ENCODE measurements around the gene GIMAP1. TPM values are rescaled to one million over a fixed set of nuclear protein-coding genes. Genes with fewer than 3 reads are reported as not detected.
A peak's percentile ranks its signal among the peaks of the same experiment; 100 is the strongest.

The GIMAP1 gene
- total RNA-seq, 2 donors from 2014 or later: 0.99 to 3.9 TPM

- peak within 1 kb of the TSS in 1 of 2 donors; percentile 2 for H3K4me3 ChIP-seq
- 43% methylated on average over 12 to 14 of the region's 14 CpGs for WGBS, 2 donors
- intact Hi-C loops (cut with DNase I): no loop called here
- ATAC-seq: peak; percentile 42
- H3K27me3 ChIP-seq: no peaks in the 10 kb centered on the region
- H3K27ac ChIP-seq: peak within 1 kb of the TSS in 2 of 4 donors; percentile 30 to 31
- no peaks in the 10 kb centered on the region for H3K36me3 ChIP-seq (replicated peaks in 1 of 2; ENCODE audit: insufficient read depth in 1 of 2, low read depth in 2 of 2)
- H3K9me3 ChIP-seq: no peaks in the 10 kb centered on the region
- TF ChIP-seq POLR2A (IDR thresholded peaks at IDR 0.05): peak in 2 of 3 donors; percentile 14 to 46
- TF ChIP-seq CTCF (IDR thresholded peaks at IDR 0.05): no peak
- DNase-seq: no peak
- H3K4me1 ChIP-seq: peaks cover 4% of the 10 kb centered on the region
Observed at GRCh38 chr7:150737265-150738055, 21.0 kb downstream of the GIMAP1 start, which contains the start of gene GIMAP5. TSS of gene GIMAP5 (plus strand) at chr7:150737418. CDS start at chr7:150740885, 3,467 bp downstream.

- intact Hi-C loops (cut with DNase I): no loop called here
- no peaks in the 10 kb centered on the region for H3K9me3 ChIP-seq
- H3K27me3 ChIP-seq: no peaks in the 10 kb centered on the region
- H3K4me1 ChIP-seq: peaks cover 4% of the 10 kb centered on the region
- ATAC-seq: no peak
- peak overlapping the region in 3 of 4 donors; percentile 8 to 38 (median 31) for H3K27ac ChIP-seq
- H3K4me3 ChIP-seq: peak overlapping the region in 1 of 2 donors; percentile 2
- no peaks in the 10 kb centered on the region for H3K36me3 ChIP-seq (replicated peaks in 1 of 2; ENCODE audit: insufficient read depth in 1 of 2, low read depth in 2 of 2)
- no peak for DNase-seq
- TF ChIP-seq POLR2A (IDR thresholded peaks at IDR 0.05) (no peak), CTCF (IDR thresholded peaks at IDR 0.05) (no peak)
- 45 to 69% methylated on average over 5 of the region's 5 CpGs for WGBS, 2 donors
Observed at GRCh38 chr7:150738092-150738491, 21.7 kb downstream of the GIMAP1 start.

GRCh38 chr7:150738591-150739001, 22.2 kb downstream of the GIMAP1 start:
- WGBS, 2 donors: 53 to 62% methylated on average over 5 of the region's 5 CpGs
- TF ChIP-seq CTCF (IDR thresholded peaks at IDR 0.05): no peak
- peak in 1 of 3 donors; percentile 24 for TF ChIP-seq POLR2A (IDR thresholded peaks at IDR 0.05)
- no peaks in the 10 kb centered on the region for H3K9me3 ChIP-seq
- ATAC-seq (peak; percentile 11), DNase-seq (no peak)
- intact Hi-C loops (cut with DNase I): no loop called here
- H3K27ac ChIP-seq: peak overlapping the region in 3 of 4 donors; percentile 8 to 38 (median 31)
- H3K36me3 ChIP-seq (replicated peaks in 1 of 2; ENCODE audit: insufficient read depth in 1 of 2, low read depth in 2 of 2): no peaks in the 10 kb centered on the region
- H3K4me1 ChIP-seq: peaks cover 4% of the 10 kb centered on the region
- no peaks in the 10 kb centered on the region for H3K27me3 ChIP-seq
- peak overlapping the region in 1 of 2 donors; percentile 2 for H3K4me3 ChIP-seq

GRCh38 chr7:150739033-150739432, 22.6 kb downstream of the GIMAP1 start:
- Histone ChIP-seq H3K36me3 (replicated peaks in 1 of 2; ENCODE audit: insufficient read depth in 1 of 2, low read depth in 2 of 2) (no peaks in the 10 kb centered on the region), H3K27ac (peak overlapping the region in 1 of 4 donors; percentile 38), H3K27me3 (no peaks in the 10 kb centered on the region), H3K9me3 (no peaks in the 10 kb centered on the region), H3K4me1 (peaks cover 8% of the 10 kb centered on the region), H3K4me3 (no peak overlapping the region)
- intact Hi-C loops (cut with DNase I): no loop called here
- DNase-seq (peak in 2 of 4 donors; percentile 33 to 52), ATAC-seq (peak; percentile 43)
- TF ChIP-seq CTCF (IDR thresholded peaks at IDR 0.05) (peak in 6 of 7 experiments; percentile 10 to 61 (median 32)), POLR2A (IDR thresholded peaks at IDR 0.05) (no peak)

All from body of pancreas (tissue), 4 donors.